ENCODE measurements around the gene CADM2. TPM values are rescaled to one million over a fixed set of nuclear protein-coding genes. Genes with fewer than 3 reads are reported as not detected.

The CADM2 gene
- total RNA-seq, 1 donor from 2014 or later: 4.4 TPM

GRCh38 chr3:85054579-85054978 is 95.8 kb downstream of the CADM2 start:
- no peaks in the 10 kb centered on the region for H3K4me1 Mint-ChIP-seq (ENCODE audit: low read depth)
- H3K36me3 Mint-ChIP-seq (ENCODE audit: insufficient read depth): no peaks in the 10 kb centered on the region
- no peak overlapping the region for H3K4me3 Mint-ChIP-seq (ENCODE audit: low read depth)
- no peak for TF ChIP-seq CTCF (IDR thresholded peaks at IDR 0.05; ENCODE audit: unreplicated experiment)
- H3K9me3 Mint-ChIP-seq (ENCODE audit: low read depth): no peaks in the 10 kb centered on the region
- no peak overlapping the region for H3K27ac Mint-ChIP-seq
- no peaks in the 10 kb centered on the region for H3K27me3 Mint-ChIP-seq
- no peak for DNase-seq (ENCODE audit: low spot score, unreplicated experiment)

GRCh38 chr3:85068911-85069310 is 110.1 kb downstream of the CADM2 start:
- H3K36me3 Mint-ChIP-seq (ENCODE audit: insufficient read depth): no peaks in the 10 kb centered on the region
- no peak for DNase-seq (ENCODE audit: low spot score, unreplicated experiment)
- H3K27ac Mint-ChIP-seq: no peak overlapping the region
- H3K4me1 Mint-ChIP-seq (ENCODE audit: low read depth): no peaks in the 10 kb centered on the region
- TF ChIP-seq CTCF (IDR thresholded peaks at IDR 0.05; ENCODE audit: unreplicated experiment): no peak
- no peaks in the 10 kb centered on the region for H3K27me3 Mint-ChIP-seq
- no peaks in the 10 kb centered on the region for H3K9me3 Mint-ChIP-seq (ENCODE audit: low read depth)
- H3K4me3 Mint-ChIP-seq (ENCODE audit: low read depth): no peak overlapping the region

GRCh38 chr3:85074003-85074402 is 115.2 kb downstream of the CADM2 start:
- no peaks in the 10 kb centered on the region for H3K27me3 Mint-ChIP-seq
- DNase-seq (ENCODE audit: low spot score, unreplicated experiment): no peak
- H3K4me3 Mint-ChIP-seq (ENCODE audit: low read depth): no peak overlapping the region
- H3K4me1 Mint-ChIP-seq (ENCODE audit: low read depth): no peaks in the 10 kb centered on the region
- TF ChIP-seq CTCF (IDR thresholded peaks at IDR 0.05; ENCODE audit: unreplicated experiment): no peak
- H3K9me3 Mint-ChIP-seq (ENCODE audit: low read depth): no peaks in the 10 kb centered on the region
- no peaks in the 10 kb centered on the region for H3K36me3 Mint-ChIP-seq (ENCODE audit: insufficient read depth)
- no peak overlapping the region for H3K27ac Mint-ChIP-seq

- Mint-ChIP-seq H3K4me3 (ENCODE audit: low read depth) (no peak overlapping the region), H3K9me3 (ENCODE audit: low read depth) (no peaks in the 10 kb centered on the region), H3K36me3 (ENCODE audit: insufficient read depth) (no peaks in the 10 kb centered on the region), H3K4me1 (ENCODE audit: low read depth) (no peaks in the 10 kb centered on the region), H3K27ac (no peak overlapping the region), H3K27me3 (no peaks in the 10 kb centered on the region)
- DNase-seq (ENCODE audit: low spot score, unreplicated experiment): no peak
- no peak for TF ChIP-seq CTCF (IDR thresholded peaks at IDR 0.05; ENCODE audit: unreplicated experiment)
These were observed 116.9 kb downstream of the CADM2 start for GRCh38 chr3:85075663-85076062.

DNA sequence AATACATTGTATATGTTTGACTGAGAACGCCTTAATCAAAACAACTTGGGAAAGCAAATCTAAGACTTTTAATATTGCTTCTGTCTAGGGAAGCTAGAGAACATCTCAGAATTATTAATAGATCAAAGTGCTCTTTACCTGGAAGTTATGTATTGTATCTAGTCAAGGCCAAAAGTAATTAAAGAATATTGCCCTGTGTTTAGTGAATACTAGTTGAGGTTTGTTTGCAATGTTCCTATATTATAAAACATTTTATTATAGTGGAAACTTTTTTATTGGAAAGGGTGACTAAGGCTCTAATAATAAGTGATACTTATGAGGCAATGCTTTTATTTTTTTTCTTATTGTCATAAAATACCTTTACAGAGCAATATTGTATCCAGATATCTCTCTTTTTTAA is 118.2 kb downstream of the CADM2 start:
- DNase-seq (ENCODE audit: low spot score, unreplicated experiment): no peak
- no peak overlapping the region for H3K4me3 Mint-ChIP-seq (ENCODE audit: low read depth)
- H3K27me3 Mint-ChIP-seq: no peaks in the 10 kb centered on the region
- H3K9me3 Mint-ChIP-seq (ENCODE audit: low read depth): no peaks in the 10 kb centered on the region
- no peak for TF ChIP-seq CTCF (IDR thresholded peaks at IDR 0.05; ENCODE audit: unreplicated experiment)
- H3K36me3 Mint-ChIP-seq (ENCODE audit: insufficient read depth): no peaks in the 10 kb centered on the region
- no peak overlapping the region for H3K27ac Mint-ChIP-seq
- no peaks in the 10 kb centered on the region for H3K4me1 Mint-ChIP-seq (ENCODE audit: low read depth)
